Muscle layer of duodenum (tissue), 2 donors: ENCODE measurements around the gene TRIM56.
"Not testable (repeated sequence)": the region's sequence is repeated elsewhere in the genome, so short reads cannot be mapped to it uniquely, and the experiment has no call there.

Experiments
- H3K27ac ChIP-seq: one replicate; pipeline ENCODE4 v1.7.0; 2013; ENCODE audit warnings: mild to moderate bottlenecking, low read length
- H3K27me3 ChIP-seq: one replicate; pipeline ENCODE4 v1.7.0; 2013; ENCODE audit warnings: low read depth, mild to moderate bottlenecking, control low read depth, low read length
- H3K36me3 ChIP-seq, 2 donors: one replicate each; pipeline ENCODE4 v1.7.0; 2013; ENCODE audit warnings: low read length in 2 of 2, control low read depth in 1 of 2, mild to moderate bottlenecking in 1 of 2; ENCODE audit not compliant: insufficient read depth in 2 of 2, control insufficient read depth in 1 of 2
- H3K4me1 ChIP-seq, 2 donors: one replicate each; pipeline ENCODE4 v1.7.0; 2013; ENCODE audit warnings: low read length in 2 of 2, mild to moderate bottlenecking in 2 of 2, control low read depth in 1 of 2, moderate library complexity in 1 of 2; ENCODE audit not compliant: insufficient read depth in 2 of 2, control insufficient read depth in 1 of 2
- H3K4me3 ChIP-seq, 2 donors: one replicate each; pipeline ENCODE4 v1.7.0; 2013; ENCODE audit warnings: low read length in 2 of 2, low read depth in 1 of 2, mild to moderate bottlenecking in 1 of 2
- H3K9me3 ChIP-seq, 2 donors: one replicate each; pipeline ENCODE4 v1.7.0; 2013; ENCODE audit warnings: low read length in 2 of 2, control low read depth in 1 of 2, mild to moderate bottlenecking in 1 of 2; ENCODE audit not compliant: control insufficient read depth in 1 of 2
- donor health status: healthy.

The TRIM56 gene

GRCh38 chr7:101085162-101085964, at the start of gene TRIM56:
Gene TRIM56, plus strand, starts transcription at chr7:101085481. Its CDS starts 1,832 bp downstream, at chr7:101087313.
- Histone ChIP-seq H3K9me3 (no peaks in the 10 kb centered on the region), H3K27me3 (no peaks in the 10 kb centered on the region), H3K36me3 (peaks cover 10 to 30% of the 10 kb centered on the region in 2 donors), H3K4me3 (peak within 1 kb of the TSS; percentile 85 to 90), H3K4me1 (peaks cover 4 to 23% of the 10 kb centered on the region in 2 donors), H3K27ac (peak within 1 kb of the TSS; percentile 92)

GRCh38 chr7:101035941-101036340, 49.3 kb upstream of the TRIM56 start:
- Histone ChIP-seq H3K27ac (no peak overlapping the region), H3K4me3 (no peak overlapping the region), H3K9me3 (no peaks in the 10 kb centered on the region), H3K36me3 (no peaks in the 10 kb centered on the region), H3K27me3 (peaks cover 11% of the 10 kb centered on the region), H3K4me1 (no peaks in the 10 kb centered on the region)

GRCh38 chr7:101041283-101041682, 44.0 kb upstream of the TRIM56 start:
- not testable (repeated sequence) for H3K27me3 ChIP-seq, H3K27ac ChIP-seq, H3K4me1 ChIP-seq, H3K4me3 ChIP-seq, H3K36me3 ChIP-seq
- H3K9me3 ChIP-seq = peaks cover 0 to 11% of the 10 kb centered on the region in 2 donors

- H3K4me1 ChIP-seq = no peaks in the 10 kb centered on the region
- no peak overlapping the region for H3K4me3 ChIP-seq
- no peaks in the 10 kb centered on the region for H3K36me3 ChIP-seq
- H3K27me3 ChIP-seq = peaks cover 5% of the 10 kb centered on the region
- no peak overlapping the region for H3K27ac ChIP-seq
- no peaks in the 10 kb centered on the region for H3K9me3 ChIP-seq
Observed at GRCh38 chr7:101058355-101058754, 26.9 kb upstream of the TRIM56 start.

GRCh38 chr7:101059620-101059942, 25.7 kb upstream of the TRIM56 start:
- no peak overlapping the region for H3K27ac ChIP-seq
- peaks cover 5% of the 10 kb centered on the region for H3K27me3 ChIP-seq
- no peaks in the 10 kb centered on the region for H3K36me3 ChIP-seq
- H3K9me3 ChIP-seq = no peaks in the 10 kb centered on the region
- no peaks in the 10 kb centered on the region for H3K4me1 ChIP-seq
- no peak overlapping the region for H3K4me3 ChIP-seq

- H3K9me3 ChIP-seq = no peaks in the 10 kb centered on the region
- H3K4me1 ChIP-seq = no peaks in the 10 kb centered on the region
- no peaks in the 10 kb centered on the region for H3K36me3 ChIP-seq
- no peak overlapping the region for H3K27ac ChIP-seq
- H3K27me3 ChIP-seq = peaks cover 6% of the 10 kb centered on the region
- H3K4me3 ChIP-seq = no peak overlapping the region
Observed at GRCh38 chr7:101060992-101061391, 24.3 kb upstream of the TRIM56 start.

GRCh38 chr7:101064176-101064550, 21.1 kb upstream of the TRIM56 start:
- not testable (repeated sequence) for H3K9me3 ChIP-seq, H3K4me1 ChIP-seq, H3K27ac ChIP-seq, H3K4me3 ChIP-seq, H3K27me3 ChIP-seq, H3K36me3 ChIP-seq

GRCh38 chr7:101065162-101065561, 20.1 kb upstream of the TRIM56 start:
- not testable (repeated sequence) for H3K27ac ChIP-seq, H3K9me3 ChIP-seq, H3K36me3 ChIP-seq, H3K4me3 ChIP-seq, H3K4me1 ChIP-seq, H3K27me3 ChIP-seq

GRCh38 chr7:101066141-101066832, 19.0 kb upstream of the TRIM56 start:
- H3K27me3 ChIP-seq = peaks cover 8% of the 10 kb centered on the region
- H3K4me1 ChIP-seq = no peaks in the 10 kb centered on the region
- H3K36me3 ChIP-seq = no peaks in the 10 kb centered on the region
- no peaks in the 10 kb centered on the region for H3K9me3 ChIP-seq
- H3K4me3 ChIP-seq = no peak overlapping the region
- H3K27ac ChIP-seq = no peak overlapping the region

GRCh38 chr7:101066833-101067177, 18.5 kb upstream of the TRIM56 start:
- Histone ChIP-seq H3K27me3 (peaks cover 8% of the 10 kb centered on the region), H3K4me3 (no peak overlapping the region), H3K27ac (no peak overlapping the region), H3K9me3 (no peaks in the 10 kb centered on the region), H3K4me1 (no peaks in the 10 kb centered on the region), H3K36me3 (no peaks in the 10 kb centered on the region)

GRCh38 chr7:101068401-101068800, 16.9 kb upstream of the TRIM56 start:
- H3K36me3 ChIP-seq = no peaks in the 10 kb centered on the region
- H3K9me3 ChIP-seq = no peaks in the 10 kb centered on the region
- H3K4me3 ChIP-seq = no peak overlapping the region
- no peak overlapping the region for H3K27ac ChIP-seq
- H3K27me3 ChIP-seq = peaks cover 8% of the 10 kb centered on the region
- H3K4me1 ChIP-seq = no peaks in the 10 kb centered on the region
